Small intestine (tissue), 7 donors: ENCODE data around the gene PLCB4. TPM values are rescaled to one million over a fixed set of nuclear protein-coding genes. Genes with fewer than 3 reads are reported as not detected.

Experiments used
- DNase-seq, 2 donors: peaks; one replicate each; pipeline versions ENCODE4 v3.0.0 to v3.0.0-alpha.2; 2013
- FAIRE-seq: peaks from 2 replicates; lab custom pipeline; 2012; peaks lifted over from hg19 to GRCh38; lab: Jason Lieb, UNC
- H3K27ac ChIP-seq, 3 donors: one replicate each; pipeline ENCODE4 v1.5.1; 2013; ENCODE audit warnings: low read length in 2 of 3, mild to moderate bottlenecking in 2 of 3, control low read depth in 1 of 3, inconsistent platforms in 1 of 3, low read depth in 1 of 3, moderate library complexity in 1 of 3
- H3K27me3 ChIP-seq, 3 donors: one replicate each; pipeline ENCODE4 v1.6.1; 2013; ENCODE audit warnings: low read length in 3 of 3, inconsistent platforms in 1 of 3; ENCODE audit not compliant: control insufficient read depth in 3 of 3, insufficient read depth in 3 of 3
- H3K36me3 ChIP-seq, 3 donors: one replicate each; pipeline ENCODE4 v1.6.1; 2013; ENCODE audit warnings: low read length in 3 of 3, inconsistent platforms in 1 of 3, low read depth in 1 of 3, mild to moderate bottlenecking in 1 of 3, moderate library complexity in 1 of 3; ENCODE audit not compliant: control insufficient read depth in 3 of 3, insufficient read depth in 2 of 3
- H3K4me1 ChIP-seq, 3 donors: one replicate each; pipeline ENCODE4 v1.6.1; 2013; ENCODE audit warnings: low read length in 2 of 3, inconsistent platforms in 1 of 3, low read depth in 1 of 3, mild to moderate bottlenecking in 1 of 3, moderate library complexity in 1 of 3; ENCODE audit not compliant: control insufficient read depth in 3 of 3, insufficient read depth in 2 of 3
- H3K4me3 ChIP-seq, 3 donors: one replicate each; pipeline ENCODE4 v1.5.1; 2013; ENCODE audit warnings: low read length in 3 of 3, control low read depth in 1 of 3, inconsistent platforms in 1 of 3, low read depth in 1 of 3, mild to moderate bottlenecking in 1 of 3, moderate library complexity in 1 of 3
- H3K9me3 ChIP-seq, 2 donors: one replicate each; pipeline ENCODE4 v1.6.1; 2013; ENCODE audit warnings: low read depth in 1 of 2, low read length in 1 of 2; ENCODE audit not compliant: control insufficient read depth in 2 of 2, insufficient read depth in 1 of 2
- WGBS, 3 donors: extraction: QIAGEN DNeasy Blood & Tissue Kit; methylation state at CpG; one replicate each; pipeline ENCODE4 v1.1.7; 2013; 5-methylcytosine and 5-hydroxymethylcytosine counted together
- polyA plus RNA-seq, 4 donors: library from polyadenylated mRNA; stranded (reverse) in 3 of 4; unstranded in 1 of 4; fragments of 200-250 nt in 3 of 4; fragments of 120-200 nt in 1 of 4; gene quantifications; one replicate each; pipeline versions ENCODE4 v1.2.1 to v1.2.3, GENCODE V29; 2013
- donor health status: healthy with polysubstance abuse.
- donor health status: control.
- donor health status: control.
- donor health status: Bipolar disorder and iron deficiency.
- donor health status: healthy.

PLCB4 gene
- polyA plus RNA-seq, 4 donors, result under 0.01 to 14.4 (median 3.4) TPM

DNA sequence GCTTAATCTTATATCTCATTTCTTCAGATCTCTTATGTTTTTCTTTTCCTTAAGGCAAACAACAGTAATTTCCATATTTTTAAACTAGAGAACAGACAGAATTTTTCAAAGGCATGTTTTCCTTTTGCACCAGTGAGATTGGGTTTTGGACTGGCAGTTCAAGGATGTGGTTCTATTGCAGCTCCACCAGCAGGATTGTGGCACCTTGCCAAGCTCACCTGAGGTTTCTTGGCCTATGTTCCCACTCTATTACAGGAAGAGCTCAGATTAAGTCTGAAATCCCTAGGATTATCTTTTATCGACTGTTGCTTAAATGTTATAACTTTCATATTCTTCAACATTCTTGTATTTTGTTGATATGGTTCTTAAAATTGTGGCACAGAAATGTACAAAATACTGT, 218.9 kb downstream of the PLCB4 start:
- Histone ChIP-seq H3K36me3 (no peaks in the 10 kb centered on the region), H3K27me3 (no peaks in the 10 kb centered on the region), H3K4me3 (no peak overlapping the region), H3K9me3 (no peaks in the 10 kb centered on the region), H3K4me1 (no peaks in the 10 kb centered on the region), H3K27ac (no peak overlapping the region)
- FAIRE-seq (no peak), DNase-seq (peak; percentile 10 to 42)
- 35 to 66% (median 48%) methylated on average over 1 of the region's 1 CpG for WGBS, 3 donors

DNA sequence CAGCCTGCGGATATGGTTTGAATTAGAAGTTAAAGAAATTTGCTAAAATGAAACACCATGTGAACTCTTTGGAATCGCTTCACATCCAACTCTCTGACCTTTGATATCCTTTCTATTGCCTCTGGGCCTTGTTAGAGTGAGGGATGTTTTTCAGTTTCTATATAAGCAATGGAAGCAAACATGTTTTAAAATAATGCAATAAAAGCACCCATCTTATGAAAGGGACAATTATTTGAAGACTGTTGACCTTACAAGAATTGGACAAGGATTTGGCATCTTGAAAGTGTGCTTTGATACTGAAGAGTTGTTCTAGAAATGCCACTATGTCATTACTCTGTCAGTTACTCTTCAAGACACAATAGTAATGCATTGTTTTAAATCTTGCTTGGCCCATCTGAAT, 221.4 kb downstream of the PLCB4 start:
- Histone ChIP-seq H3K4me1 (no peaks in the 10 kb centered on the region), H3K9me3 (no peaks in the 10 kb centered on the region), H3K27ac (no peak overlapping the region), H3K36me3 (no peaks in the 10 kb centered on the region), H3K27me3 (no peaks in the 10 kb centered on the region), H3K4me3 (no peak overlapping the region)
- WGBS, 3 donors, result 65 to 76% (median 76%) methylated on average over 2 of the region's 2 CpGs
- no peak for DNase-seq
- FAIRE-seq, result no peak

DNA sequence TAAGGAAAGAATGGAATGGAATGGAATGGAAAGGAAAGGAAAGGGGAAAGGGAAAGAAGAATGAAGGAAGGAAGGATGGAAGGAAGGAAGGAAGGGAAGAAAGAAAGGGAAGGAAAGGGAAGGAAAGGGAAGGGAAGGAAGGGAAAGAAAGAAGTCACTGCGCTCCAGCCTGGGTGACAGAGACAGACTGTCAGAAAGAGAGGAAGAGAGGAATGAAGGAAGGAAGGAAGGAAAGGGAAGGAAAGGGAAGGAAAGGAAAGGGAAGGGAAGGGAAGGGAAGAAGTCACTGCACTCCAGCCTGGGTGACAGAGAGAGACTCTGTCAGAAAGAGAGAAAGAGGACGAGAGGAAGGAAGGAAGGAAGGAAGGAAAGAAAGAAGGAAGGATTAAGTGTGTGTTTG, 224.3 kb downstream of the PLCB4 start:
- Histone ChIP-seq H3K9me3 (no peaks in the 10 kb centered on the region), H3K36me3 (no peaks in the 10 kb centered on the region), H3K4me3 (no peak overlapping the region), H3K27me3 (no peaks in the 10 kb centered on the region), H3K4me1 (no peaks in the 10 kb centered on the region), H3K27ac (no peak overlapping the region)
- FAIRE-seq (no peak), DNase-seq (no peak)
- WGBS, 3 donors, result 84 to 100% (median 88%) methylated on average over 2 of the region's 2 CpGs

GRCh38 chr20:9294041-9294440, 225.2 kb downstream of the PLCB4 start:
- no peak for DNase-seq
- no peaks in the 10 kb centered on the region for H3K36me3 ChIP-seq
- H3K27ac ChIP-seq, result no peak overlapping the region
- H3K4me1 ChIP-seq, result no peaks in the 10 kb centered on the region
- FAIRE-seq, result no peak
- H3K27me3 ChIP-seq, result no peaks in the 10 kb centered on the region
- H3K4me3 ChIP-seq, result no peak overlapping the region
- no peaks in the 10 kb centered on the region for H3K9me3 ChIP-seq

- no peak for DNase-seq
- FAIRE-seq, result no peak
Measured at GRCh38 chr20:9298906-9299305, 230.0 kb downstream of the PLCB4 start.

GRCh38 chr20:9300080-9300479, 231.2 kb downstream of the PLCB4 start:
- Histone ChIP-seq H3K36me3 (no peaks in the 10 kb centered on the region), H3K4me1 (peaks cover 0 to 2% (median 0%) of the 10 kb centered on the region in 3 donors), H3K4me3 (no peak overlapping the region), H3K27ac (no peak overlapping the region), H3K27me3 (no peaks in the 10 kb centered on the region), H3K9me3 (no peaks in the 10 kb centered on the region)
- FAIRE-seq (no peak), DNase-seq (no peak)

More at GRCh38 chr20:9298906-9299305, 230.0 kb downstream of the PLCB4 start:
- 55 to 70% (median 67%) methylated on average over 2 of the region's 2 CpGs for WGBS, 3 donors
- Histone ChIP-seq H3K4me3 (no peak overlapping the region), H3K4me1 (peaks cover 0 to 2% (median 0%) of the 10 kb centered on the region in 3 donors), H3K36me3 (no peaks in the 10 kb centered on the region), H3K27me3 (no peaks in the 10 kb centered on the region), H3K27ac (no peak overlapping the region), H3K9me3 (no peaks in the 10 kb centered on the region)

DNA sequence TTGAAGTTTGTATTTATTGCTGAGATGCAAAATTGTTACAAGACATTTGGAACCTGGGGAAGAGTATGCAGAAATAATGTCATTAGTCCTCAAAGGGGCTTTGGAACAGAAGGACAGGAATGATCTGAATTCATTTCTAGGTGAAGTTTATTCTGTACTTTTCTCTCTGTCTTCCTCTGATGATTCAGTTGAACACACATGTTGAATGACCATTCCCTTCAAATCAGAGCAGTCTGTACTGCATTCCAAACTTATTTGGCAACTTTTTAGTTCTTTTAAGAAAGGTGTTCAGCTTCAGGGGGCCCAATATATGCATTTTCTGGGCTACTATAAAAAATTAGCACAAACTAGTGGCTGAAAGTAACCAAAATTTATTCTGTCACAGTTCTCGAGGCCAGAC, 231.6 kb downstream of the PLCB4 start:
- no peaks in the 10 kb centered on the region for H3K9me3 ChIP-seq
- H3K4me3 ChIP-seq, result no peak overlapping the region
- H3K27ac ChIP-seq, result no peak overlapping the region
- H3K4me1 ChIP-seq, result peaks cover 0 to 2% (median 0%) of the 10 kb centered on the region in 3 donors
- no peak for FAIRE-seq
- H3K27me3 ChIP-seq, result no peaks in the 10 kb centered on the region
- WGBS, 3 donors, result 83 to 89% (median 87%) methylated on average over 1 of the region's 1 CpG
- H3K36me3 ChIP-seq, result no peaks in the 10 kb centered on the region
- DNase-seq, result no peak

GRCh38 chr20:9301129-9302090, 232.5 kb downstream of the PLCB4 start:
- no peaks in the 10 kb centered on the region for H3K36me3 ChIP-seq
- 50 to 66% (median 61%) methylated on average over 10 of the region's 10 CpGs for WGBS, 3 donors
- no peak overlapping the region for H3K4me3 ChIP-seq
- H3K9me3 ChIP-seq, result no peaks in the 10 kb centered on the region
- peak overlapping the region in 2 of 3 donors; percentile 15 to 19 for H3K27ac ChIP-seq
- FAIRE-seq (no peak), DNase-seq (peak; percentile 25 to 55)
- peaks cover 0 to 2% (median 0%) of the 10 kb centered on the region in 3 donors for H3K4me1 ChIP-seq
- H3K27me3 ChIP-seq, result no peaks in the 10 kb centered on the region
